Tibial nerve (tissue), 3 donors: ENCODE data around the gene SPTBN1.

ENCODE experiments used
- POLR2A ChIP-seq, 2 donors: fragments of 450-650 bp; IDR thresholded peaks; one replicate each; pipeline ENCODE4 v1.6.1; 2017; ENCODE audit warnings: antibody characterized with exemption in 2 of 2, mild to moderate bottlenecking in 2 of 2, moderate library complexity in 2 of 2
- TF ChIP-seq, protein P1 (sequence below), 5 experiments: fragments of 200-600 bp in 3 of 5; fragments of 450-650 bp in 2 of 5; sonication (generic) in 3 of 5; IDR thresholded peaks; one replicate each; pipeline ENCODE4 v1.5.1; 2016 to 2019; ENCODE audit warnings: antibody characterized with exemption in 5 of 5, mild to moderate bottlenecking in 3 of 5, moderate library complexity in 2 of 5

DNA sequence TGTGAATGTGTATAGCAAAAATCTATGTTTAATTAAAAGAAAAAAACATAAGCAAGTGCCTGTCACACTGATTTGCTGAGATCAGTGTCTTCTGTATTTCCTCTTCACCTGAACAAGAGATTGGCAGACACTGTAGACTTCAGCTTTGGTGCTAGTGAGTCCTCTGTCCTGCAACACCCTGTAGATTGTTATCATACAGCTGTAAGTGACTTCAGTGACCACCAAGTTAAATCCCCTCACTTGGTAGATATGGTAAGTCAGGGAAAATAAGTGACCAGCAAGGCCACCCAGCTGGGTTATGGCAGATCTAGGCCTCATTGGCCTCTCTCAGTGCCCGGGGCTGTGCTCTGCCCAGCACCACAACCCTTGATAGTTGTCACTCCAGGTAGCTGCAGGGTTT is 147.7 kb downstream of the SPTBN1 start:
- TF ChIP-seq, protein P1, sequence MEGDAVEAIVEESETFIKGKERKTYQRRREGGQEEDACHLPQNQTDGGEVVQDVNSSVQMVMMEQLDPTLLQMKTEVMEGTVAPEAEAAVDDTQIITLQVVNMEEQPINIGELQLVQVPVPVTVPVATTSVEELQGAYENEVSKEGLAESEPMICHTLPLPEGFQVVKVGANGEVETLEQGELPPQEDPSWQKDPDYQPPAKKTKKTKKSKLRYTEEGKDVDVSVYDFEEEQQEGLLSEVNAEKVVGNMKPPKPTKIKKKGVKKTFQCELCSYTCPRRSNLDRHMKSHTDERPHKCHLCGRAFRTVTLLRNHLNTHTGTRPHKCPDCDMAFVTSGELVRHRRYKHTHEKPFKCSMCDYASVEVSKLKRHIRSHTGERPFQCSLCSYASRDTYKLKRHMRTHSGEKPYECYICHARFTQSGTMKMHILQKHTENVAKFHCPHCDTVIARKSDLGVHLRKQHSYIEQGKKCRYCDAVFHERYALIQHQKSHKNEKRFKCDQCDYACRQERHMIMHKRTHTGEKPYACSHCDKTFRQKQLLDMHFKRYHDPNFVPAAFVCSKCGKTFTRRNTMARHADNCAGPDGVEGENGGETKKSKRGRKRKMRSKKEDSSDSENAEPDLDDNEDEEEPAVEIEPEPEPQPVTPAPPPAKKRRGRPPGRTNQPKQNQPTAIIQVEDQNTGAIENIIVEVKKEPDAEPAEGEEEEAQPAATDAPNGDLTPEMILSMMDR (IDR thresholded peaks at IDR 0.05), result no peak
- TF ChIP-seq POLR2A (IDR thresholded peaks at IDR 0.05), result no peak
